Stimulated activated CD8-positive, alpha-beta memory T cell treated with anti-CD3 and anti-CD28 coated beads, Interleukin-7, amount 100 ng/mL, for 24 hours (primary cell): Measurements from ENCODE around the gene ANKRD1.
"Not testable (repeated sequence)": the region's sequence is repeated elsewhere in the genome, so short reads cannot be mapped to it uniquely, and the experiment has no call there.

Experiments used
- DNase-seq: peaks from one replicate; pipeline ENCODE4 v3.0.0-alpha.2; 2020; ENCODE audit warnings: low read depth

ANKRD1 gene

GRCh38 chr10:90920986-90921666, at the start of gene ANKRD1:
ANKRD1 (minus strand) TSS chr10:90921087; CDS start chr10:90921027, 60 bp downstream.
- no peak for DNase-seq

- no peak for DNase-seq
Measured at GRCh38 chr10:90969947-90970673, 49.2 kb upstream of the ANKRD1 start.

GRCh38 chr10:90969121-90969534, 48.2 kb upstream of the ANKRD1 start:
- DNase-seq = no peak

- DNase-seq = no peak
Measured at GRCh38 chr10:90968328-90969081, 47.6 kb upstream of the ANKRD1 start.

- DNase-seq = no peak
Measured at GRCh38 chr10:90967865-90968264, 47.0 kb upstream of the ANKRD1 start.

DNA sequence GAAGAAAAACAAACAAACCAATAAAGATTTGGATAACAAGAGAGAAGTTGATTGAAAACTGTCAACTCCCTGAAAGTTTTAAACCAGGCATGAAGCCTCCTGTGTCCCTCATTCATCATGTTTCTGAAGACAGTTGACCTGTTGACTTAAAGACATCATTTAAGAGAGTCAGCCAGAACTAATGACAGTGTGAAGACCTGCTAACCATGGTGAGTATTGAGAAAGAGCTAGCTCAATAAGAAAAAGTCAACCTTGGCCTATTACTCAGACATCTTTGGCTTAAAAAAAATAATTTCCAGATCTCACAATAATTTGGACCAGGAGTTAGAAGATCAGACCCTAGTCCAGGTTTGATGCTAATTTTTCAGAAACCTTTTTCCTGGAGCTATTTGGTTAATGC, 45.3 kb upstream of the ANKRD1 start:
- DNase-seq = no peak

DNA sequence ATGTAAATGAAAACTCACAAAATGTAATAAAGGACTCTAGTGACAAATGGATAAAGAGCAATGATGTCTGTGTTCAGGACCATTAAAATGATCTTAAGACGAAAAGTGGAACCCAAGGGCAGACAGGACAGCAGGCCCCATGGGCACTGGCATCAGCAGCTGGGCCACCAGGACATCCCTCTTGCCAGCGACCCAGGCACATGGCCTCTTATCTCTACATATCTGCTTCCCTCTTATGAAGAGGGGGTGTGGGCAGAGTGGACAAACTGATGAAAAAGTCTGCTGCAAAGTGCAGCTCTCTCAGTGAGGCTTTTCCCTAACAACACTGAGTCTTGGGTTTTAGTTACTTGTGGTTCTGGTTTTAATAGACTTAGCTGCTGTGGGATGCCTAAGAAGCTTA, 44.8 kb upstream of the ANKRD1 start:
- DNase-seq = no peak

GRCh38 chr10:90964781-90965465, 44.0 kb upstream of the ANKRD1 start:
- no peak for DNase-seq

DNA sequence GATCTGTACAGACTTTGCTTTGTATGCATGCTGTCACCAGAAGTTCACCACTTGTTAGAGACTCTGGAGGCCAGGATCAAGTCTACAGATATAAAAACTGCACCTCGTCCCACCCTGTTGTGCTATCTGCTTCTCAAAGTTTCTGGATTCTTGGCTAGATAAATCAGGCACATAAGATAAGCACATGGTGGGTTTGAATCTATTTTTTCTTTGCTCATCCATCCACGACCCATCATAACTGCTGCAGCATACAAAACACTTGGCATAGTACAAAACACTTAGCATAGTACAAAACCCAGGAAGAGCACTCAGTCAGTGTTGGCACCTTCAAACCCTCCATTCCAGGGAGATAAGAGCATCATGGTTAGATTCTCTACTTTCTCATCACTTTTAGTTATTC, 42.4 kb upstream of the ANKRD1 start:
- DNase-seq = no peak

GRCh38 chr10:90960355-90960814, 39.5 kb upstream of the ANKRD1 start:
- no peak for DNase-seq

- no peak for DNase-seq
Measured at GRCh38 chr10:90959826-90960225, 38.9 kb upstream of the ANKRD1 start.

DNA sequence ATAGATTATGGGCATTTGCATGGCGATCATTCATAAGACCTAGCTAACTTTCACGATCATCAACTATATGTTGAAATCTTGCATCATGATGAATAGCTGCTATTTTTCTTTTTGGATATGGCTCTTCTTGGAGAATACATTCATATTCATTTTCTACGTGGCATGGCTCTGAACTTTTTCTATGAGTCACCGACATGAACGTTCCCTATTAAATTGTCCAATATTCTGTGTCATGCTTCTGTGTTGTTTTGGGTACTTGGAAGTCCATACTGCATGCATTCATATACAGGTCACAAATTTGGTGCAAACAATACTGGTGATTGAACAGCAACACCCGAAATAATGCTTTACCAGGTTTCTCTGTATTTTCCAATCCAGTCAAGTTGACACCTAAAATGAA, 37.9 kb upstream of the ANKRD1 start:
- no peak for DNase-seq

GRCh38 chr10:90947030-90947960, 26.4 kb upstream of the ANKRD1 start:
- DNase-seq = no peak

- DNase-seq = no peak
Measured at GRCh38 chr10:90945491-90946070, 24.7 kb upstream of the ANKRD1 start.

DNA sequence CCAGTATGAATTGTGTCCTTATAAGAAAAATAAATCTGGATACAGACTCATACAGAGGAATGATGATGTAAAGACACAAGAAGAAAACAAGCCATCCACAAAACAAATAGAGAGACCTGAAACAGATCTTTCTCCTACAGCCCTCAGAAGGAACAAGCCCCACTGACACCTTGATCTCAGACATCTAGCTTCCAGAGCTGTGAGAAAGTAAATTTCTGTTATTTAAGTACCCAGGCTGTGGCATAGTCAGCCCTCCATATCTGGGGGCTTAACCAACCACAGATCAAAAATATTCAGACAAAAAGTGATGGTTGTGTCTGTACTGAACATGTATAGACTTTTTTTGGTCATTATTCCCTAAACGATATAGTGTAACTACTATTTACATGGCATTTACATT, 23.9 kb upstream of the ANKRD1 start:
- no peak for DNase-seq

DNA sequence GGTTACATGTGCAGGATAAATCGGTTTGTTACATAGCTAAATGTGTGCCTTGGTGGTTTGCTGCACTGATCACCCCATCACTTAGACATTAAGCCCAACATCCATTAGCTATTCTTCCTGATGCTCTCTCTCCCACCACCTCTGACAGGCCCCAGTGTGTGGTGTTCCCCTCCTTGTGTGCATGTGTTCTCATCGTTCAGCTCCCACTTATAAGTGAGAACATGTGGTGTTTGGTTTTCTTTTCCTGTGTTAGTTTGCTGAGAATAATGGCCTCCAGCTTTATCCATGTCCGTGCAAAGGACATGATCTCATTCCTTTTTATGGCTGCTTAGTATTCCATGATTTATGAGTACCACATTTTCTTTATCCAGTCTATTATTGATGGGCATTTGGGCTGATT, 22.1 kb upstream of the ANKRD1 start:
- not testable (repeated sequence) for DNase-seq

DNA sequence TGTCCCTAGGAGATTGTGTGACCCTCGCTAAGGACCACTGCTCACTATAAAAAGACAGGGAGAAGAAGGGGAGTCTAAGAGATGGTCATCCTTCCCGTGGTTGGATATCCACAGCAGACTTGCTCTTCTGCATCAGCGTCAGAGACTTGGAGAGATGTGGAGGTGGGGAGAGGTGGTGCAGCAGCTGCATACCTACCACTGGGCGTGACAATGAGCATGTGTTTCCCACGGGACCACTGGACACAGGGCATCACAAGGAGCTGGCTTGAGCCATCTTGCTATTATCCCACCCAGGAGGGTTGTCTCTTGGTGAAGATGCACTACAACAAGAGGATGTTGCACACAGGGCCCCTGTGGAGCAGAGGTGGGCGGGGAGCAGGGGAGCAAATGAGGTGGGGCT, 18.8 kb upstream of the ANKRD1 start:
- DNase-seq = no peak

DNA sequence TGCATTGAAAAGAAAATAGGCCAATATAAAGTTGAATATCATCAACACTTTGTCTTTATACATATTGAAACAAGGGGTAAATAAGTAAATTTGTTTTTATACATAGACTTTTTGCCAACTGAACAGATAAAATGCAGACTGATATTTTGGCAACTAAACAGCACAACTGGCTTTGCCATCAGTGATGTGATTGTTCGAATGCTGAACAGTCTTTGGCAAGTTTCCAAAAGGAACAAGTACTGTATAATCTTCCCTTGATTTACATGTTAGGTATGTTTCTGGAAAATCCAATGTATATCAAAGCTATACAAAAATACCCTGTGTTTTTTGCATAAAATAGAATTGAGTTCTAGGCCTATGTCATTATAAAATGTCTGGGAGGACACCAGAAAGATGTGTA, 18.2 kb upstream of the ANKRD1 start:
- DNase-seq = no peak

GRCh38 chr10:90937645-90938258, 16.9 kb upstream of the ANKRD1 start:
- DNase-seq = no peak

- DNase-seq = no peak
Measured at GRCh38 chr10:90936276-90936659, 15.4 kb upstream of the ANKRD1 start.
